Activated T-cell treated with anti-CD3 and anti-CD28 coated beads, Interleukin-2, amount 50 U/mL, for 4 hours (primary cell): ENCODE results near the gene NRG3. TPM values are rescaled to one million over a fixed set of nuclear protein-coding genes. Genes with fewer than 3 reads are reported as not detected.

ENCODE experiments used
- ATAC-seq, 2 donors: fragments of 200-7000 bp; cut with Tn5 transposase; one replicate each; pipeline ENCODE4 v1.10.0; 2021
- DNase-seq: peaks from one replicate; pipeline ENCODE4 v3.0.0-alpha.2; 2020
- H3K27me3 Mint-ChIP-seq: one replicate; pipeline ENCODE4 v1.8.0; 2021; ENCODE audit warnings: low read depth, mixed read lengths
- H3K36me3 Mint-ChIP-seq: one replicate; pipeline ENCODE4 v1.8.0; 2022; ENCODE audit warnings: mixed read lengths; ENCODE audit not compliant: insufficient read depth
- H3K4me1 Mint-ChIP-seq: one replicate; pipeline ENCODE4 v1.8.0; 2021; ENCODE audit warnings: low read depth, mixed read lengths
- H3K4me3 Mint-ChIP-seq: one replicate; pipeline ENCODE4 v1.8.0; 2021; ENCODE audit warnings: mild to moderate bottlenecking, moderate library complexity, mixed read lengths
- H3K9me3 Mint-ChIP-seq: one replicate; pipeline ENCODE4 v1.8.0; 2021; ENCODE audit warnings: mixed read lengths
- total RNA-seq, 3 donors: library from RNA; stranded (reverse); gene quantifications; one replicate each; pipeline ENCODE4 v1.2.1, GENCODE V29; 2021

The NRG3 gene
- total RNA-seq, 3 donors from 2014 or later = not detected

DNA sequence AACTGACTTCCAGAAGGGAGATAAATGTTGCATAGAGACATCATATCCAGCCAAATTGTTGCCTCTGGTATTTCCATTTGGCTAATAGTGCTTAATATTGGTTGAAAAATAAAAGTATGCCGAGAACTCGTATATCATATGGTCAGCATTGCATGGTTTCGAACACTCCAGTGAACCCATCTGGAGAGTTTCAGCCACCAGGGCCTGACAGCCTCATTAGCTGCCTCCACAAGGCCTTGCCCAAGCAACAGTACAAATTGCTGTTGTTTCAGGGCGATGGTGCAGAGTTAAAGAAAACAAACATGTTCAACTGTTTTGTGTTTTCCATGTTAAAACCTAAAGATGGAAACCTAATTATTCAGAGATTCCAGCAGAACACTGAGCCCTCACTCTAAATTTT, 28.5 kb downstream of the NRG3 start:
- Mint-ChIP-seq H3K4me1 (no peaks in the 10 kb centered on the region), H3K36me3 (no peaks in the 10 kb centered on the region), H3K9me3 (peaks cover 5% of the 10 kb centered on the region), H3K4me3 (no peak overlapping the region), H3K27me3 (no peaks in the 10 kb centered on the region)
- no peak for ATAC-seq
- no peak for DNase-seq

DNA sequence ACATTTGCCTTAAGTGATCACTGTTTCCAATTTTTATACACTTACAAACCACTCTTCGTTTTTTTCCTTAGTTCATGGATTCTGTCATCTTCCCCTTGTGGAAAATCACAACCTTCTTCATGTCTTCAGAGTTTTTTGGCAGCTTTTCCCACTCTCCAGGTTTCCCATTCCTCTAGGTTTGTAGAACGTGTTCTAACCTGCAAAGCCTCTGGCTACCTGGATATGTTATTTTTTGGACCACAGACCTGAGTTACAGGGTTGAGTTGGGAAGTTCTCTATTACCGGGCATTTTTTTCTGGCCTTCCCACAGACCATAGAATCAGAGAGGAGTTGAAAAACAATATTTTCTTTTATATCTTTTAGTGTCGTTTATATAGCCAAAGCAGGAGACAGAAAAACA, 30.2 kb downstream of the NRG3 start:
- ATAC-seq (no peak), DNase-seq (no peak)
- Mint-ChIP-seq H3K36me3 (no peaks in the 10 kb centered on the region), H3K27me3 (no peaks in the 10 kb centered on the region), H3K4me3 (no peak overlapping the region), H3K4me1 (no peaks in the 10 kb centered on the region), H3K9me3 (peaks cover 5% of the 10 kb centered on the region)

GRCh38 chr10:81909453-81909852, 34.5 kb downstream of the NRG3 start:
- Mint-ChIP-seq H3K36me3 (no peaks in the 10 kb centered on the region), H3K27me3 (no peaks in the 10 kb centered on the region), H3K9me3 (peaks cover 5% of the 10 kb centered on the region), H3K4me3 (no peak overlapping the region), H3K4me1 (no peaks in the 10 kb centered on the region)
- DNase-seq (no peak), ATAC-seq (no peak)

DNA sequence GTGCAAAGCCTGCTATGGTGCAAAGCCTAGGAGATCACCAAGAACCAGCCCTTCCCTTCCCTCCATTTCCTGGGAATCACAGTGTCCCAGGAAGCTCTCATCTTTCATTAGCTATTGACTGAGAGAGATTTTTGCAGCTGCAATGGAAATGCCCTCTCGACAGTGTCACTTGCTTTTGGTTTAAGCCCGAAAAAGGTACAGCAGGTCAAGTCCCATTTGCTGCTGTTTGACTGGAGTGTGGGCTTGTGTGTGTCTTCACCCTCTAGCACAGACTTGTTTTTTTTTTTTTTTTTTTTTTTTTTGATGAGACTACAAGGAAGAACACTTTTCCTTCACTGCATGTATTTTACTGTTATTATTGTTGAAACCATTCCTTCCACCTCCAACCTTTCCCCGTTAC, 36.3 kb downstream of the NRG3 start:
- Mint-ChIP-seq H3K9me3 (peaks cover 4% of the 10 kb centered on the region), H3K36me3 (no peaks in the 10 kb centered on the region), H3K27me3 (no peaks in the 10 kb centered on the region), H3K4me3 (no peak overlapping the region), H3K4me1 (no peaks in the 10 kb centered on the region)
- ATAC-seq (no peak), DNase-seq (no peak)

DNA sequence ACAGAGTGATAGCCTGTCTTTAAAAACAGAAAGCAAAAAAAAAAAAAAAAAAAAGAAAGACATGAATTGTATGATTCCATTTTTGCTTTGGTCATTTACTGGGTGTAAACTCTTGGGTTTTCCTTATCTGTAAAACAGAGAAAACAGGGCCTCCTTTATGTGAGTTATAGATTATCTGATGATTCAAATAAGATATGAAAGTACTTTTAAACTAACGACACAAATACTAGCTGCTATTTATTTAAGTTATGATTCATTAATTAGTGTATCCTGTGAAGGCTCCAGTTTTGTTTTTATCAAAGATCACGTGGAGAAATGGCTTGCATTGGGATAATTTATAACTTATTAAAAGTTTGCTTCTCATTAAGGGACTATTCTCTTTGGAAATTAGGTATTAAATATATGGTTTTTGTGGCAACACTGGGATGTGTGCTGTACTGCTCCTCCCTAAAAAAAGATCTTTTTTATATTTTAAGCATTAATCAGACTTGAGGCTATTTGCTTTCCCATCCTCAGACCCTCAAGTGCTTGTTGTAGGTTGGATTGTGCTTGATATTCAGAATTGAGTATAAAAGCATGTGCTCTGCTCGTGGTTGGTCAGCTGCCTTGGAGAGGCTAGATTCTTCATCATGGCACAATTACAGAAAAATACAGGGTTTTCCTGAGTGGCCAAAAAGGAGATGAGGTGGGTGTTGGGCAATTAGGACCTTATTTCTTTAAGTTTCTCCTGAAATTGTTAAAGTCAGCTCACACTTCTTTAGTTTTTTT, 39.9 kb downstream of the NRG3 start:
- Mint-ChIP-seq H3K4me1 (no peaks in the 10 kb centered on the region), H3K27me3 (no peaks in the 10 kb centered on the region), H3K36me3 (no peaks in the 10 kb centered on the region), H3K4me3 (no peak overlapping the region), H3K9me3 (no peaks in the 10 kb centered on the region)
- no peak for ATAC-seq
- DNase-seq = no peak

GRCh38 chr10:81915504-81915897, 40.5 kb downstream of the NRG3 start:
- H3K36me3 Mint-ChIP-seq = no peaks in the 10 kb centered on the region
- no peaks in the 10 kb centered on the region for H3K4me1 Mint-ChIP-seq
- H3K4me3 Mint-ChIP-seq = no peak overlapping the region
- ATAC-seq (no peak), DNase-seq (no peak)
- H3K9me3 Mint-ChIP-seq = no peaks in the 10 kb centered on the region
- H3K27me3 Mint-ChIP-seq = no peaks in the 10 kb centered on the region

DNA sequence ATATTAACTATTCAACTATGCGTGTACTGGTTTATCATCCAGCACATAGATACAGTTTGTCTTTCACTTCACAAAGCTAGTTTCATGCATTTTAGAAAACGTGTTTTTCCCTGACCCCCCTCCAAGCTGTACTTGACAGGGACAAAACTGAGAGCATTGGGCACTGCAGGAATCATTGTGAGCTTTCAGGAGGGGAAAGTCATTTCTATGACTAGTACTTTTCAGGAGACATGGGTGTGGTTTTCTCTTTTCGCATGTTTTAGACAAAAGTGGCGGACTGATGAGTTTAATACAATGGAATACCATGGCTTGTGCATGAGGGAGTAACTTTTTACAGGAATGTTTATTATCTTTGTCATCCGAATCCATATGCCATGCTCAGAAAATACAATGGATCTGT, 42.7 kb downstream of the NRG3 start:
- DNase-seq = no peak
- H3K27me3 Mint-ChIP-seq = no peaks in the 10 kb centered on the region
- no peaks in the 10 kb centered on the region for H3K4me1 Mint-ChIP-seq
- no peaks in the 10 kb centered on the region for H3K9me3 Mint-ChIP-seq
- H3K36me3 Mint-ChIP-seq = no peaks in the 10 kb centered on the region
- no peak overlapping the region for H3K4me3 Mint-ChIP-seq
- no peak for ATAC-seq

GRCh38 chr10:81918766-81919165, 43.8 kb downstream of the NRG3 start:
- Mint-ChIP-seq H3K36me3 (no peaks in the 10 kb centered on the region), H3K4me1 (no peaks in the 10 kb centered on the region), H3K27me3 (peaks cover 2% of the 10 kb centered on the region), H3K9me3 (no peaks in the 10 kb centered on the region), H3K4me3 (no peak overlapping the region)
- ATAC-seq (no peak), DNase-seq (no peak)

DNA sequence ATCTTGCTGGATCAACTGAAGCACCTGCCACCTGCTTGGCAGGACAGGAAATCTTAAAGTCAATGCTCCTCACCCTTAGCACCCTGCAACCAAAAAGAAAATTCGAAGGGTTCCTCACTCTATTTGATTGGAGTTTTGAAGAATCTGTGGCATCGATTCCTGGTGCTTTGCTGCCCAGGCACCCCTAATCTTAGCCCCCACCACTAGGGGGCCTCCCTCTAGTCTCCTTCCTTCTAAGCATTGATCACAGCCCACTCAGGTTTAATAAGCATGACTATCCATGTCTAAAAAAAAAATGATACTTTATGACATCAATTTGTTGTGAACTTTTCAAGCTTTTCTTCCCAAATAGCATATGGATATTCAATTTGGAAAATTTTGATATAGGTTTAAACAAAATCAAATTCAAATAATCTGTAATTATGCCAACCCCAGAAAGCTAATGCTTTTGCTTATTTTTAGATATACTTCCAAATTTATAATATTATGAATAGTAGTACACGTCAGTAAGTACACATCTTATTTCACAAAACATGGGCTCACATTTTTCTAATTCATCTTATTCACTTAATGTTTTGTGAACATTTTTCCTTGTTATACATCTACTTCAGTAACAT, 45.3 kb downstream of the NRG3 start:
- no peak overlapping the region for H3K4me3 Mint-ChIP-seq
- H3K36me3 Mint-ChIP-seq = no peaks in the 10 kb centered on the region
- H3K9me3 Mint-ChIP-seq = no peaks in the 10 kb centered on the region
- peaks cover 3% of the 10 kb centered on the region for H3K27me3 Mint-ChIP-seq
- no peak for DNase-seq
- no peaks in the 10 kb centered on the region for H3K4me1 Mint-ChIP-seq
- no peak for ATAC-seq

- ATAC-seq (no peak), DNase-seq (no peak)
- H3K9me3 Mint-ChIP-seq = no peaks in the 10 kb centered on the region
- H3K36me3 Mint-ChIP-seq = no peaks in the 10 kb centered on the region
- peaks cover 3% of the 10 kb centered on the region for H3K27me3 Mint-ChIP-seq
- no peak overlapping the region for H3K4me3 Mint-ChIP-seq
- no peaks in the 10 kb centered on the region for H3K4me1 Mint-ChIP-seq
Observed at GRCh38 chr10:81928119-81928518, 53.1 kb downstream of the NRG3 start.

DNA sequence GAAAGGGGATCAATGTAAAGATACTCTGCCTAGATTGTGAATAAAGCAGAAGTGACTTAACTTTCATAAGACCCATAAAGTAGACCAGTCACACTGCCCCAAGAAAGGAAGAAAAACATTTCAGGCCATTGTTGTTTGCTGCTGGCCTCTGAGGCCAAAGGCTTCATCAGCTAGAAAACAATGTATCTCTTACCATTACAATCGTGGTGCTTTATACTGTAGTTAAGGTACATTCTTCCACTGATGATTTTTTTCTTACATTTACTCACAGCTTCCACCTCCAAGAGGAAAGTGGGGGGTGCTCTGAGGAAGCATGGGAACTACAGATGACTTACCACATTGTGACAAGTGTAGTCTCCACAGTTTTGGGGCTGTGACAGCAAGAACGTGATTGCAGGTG, 68.6 kb downstream of the NRG3 start:
- Mint-ChIP-seq H3K4me1 (no peaks in the 10 kb centered on the region), H3K27me3 (no peaks in the 10 kb centered on the region), H3K36me3 (no peaks in the 10 kb centered on the region), H3K4me3 (no peak overlapping the region), H3K9me3 (peaks cover 3% of the 10 kb centered on the region)
- DNase-seq = no peak
- no peak for ATAC-seq

- DNase-seq (no peak), ATAC-seq (no peak)
- Mint-ChIP-seq H3K4me3 (no peak overlapping the region), H3K27me3 (no peaks in the 10 kb centered on the region), H3K9me3 (peaks cover 3% of the 10 kb centered on the region), H3K4me1 (no peaks in the 10 kb centered on the region), H3K36me3 (no peaks in the 10 kb centered on the region)
Observed at GRCh38 chr10:81944609-81945008, 69.6 kb downstream of the NRG3 start.

GRCh38 chr10:81949283-81949682, 74.3 kb downstream of the NRG3 start:
- Mint-ChIP-seq H3K36me3 (no peaks in the 10 kb centered on the region), H3K4me1 (no peaks in the 10 kb centered on the region), H3K27me3 (no peaks in the 10 kb centered on the region), H3K9me3 (peaks cover 3% of the 10 kb centered on the region), H3K4me3 (no peak overlapping the region)
- DNase-seq = no peak
- ATAC-seq = no peak

DNA sequence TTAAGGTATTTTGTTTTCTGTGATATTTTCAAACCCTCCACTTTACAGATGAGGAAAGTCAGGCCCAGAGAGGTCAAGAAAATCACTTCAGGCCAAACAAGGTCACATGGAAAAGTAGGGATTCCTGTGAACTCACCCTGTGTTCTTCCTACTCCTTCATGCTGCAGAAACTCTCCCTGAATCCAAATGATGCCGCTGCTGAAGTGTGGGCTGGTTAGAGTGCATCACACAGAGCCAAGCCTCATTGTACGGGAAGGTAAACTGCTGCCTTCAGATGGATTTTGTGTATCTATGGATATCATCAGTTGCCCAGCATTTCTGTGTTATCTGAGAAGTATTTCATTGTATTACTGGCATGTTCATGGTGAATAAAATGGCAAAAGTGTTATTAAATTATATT, 75.4 kb downstream of the NRG3 start:
- Mint-ChIP-seq H3K4me3 (no peak overlapping the region), H3K27me3 (no peaks in the 10 kb centered on the region), H3K9me3 (peaks cover 3% of the 10 kb centered on the region), H3K36me3 (no peaks in the 10 kb centered on the region), H3K4me1 (no peaks in the 10 kb centered on the region)
- DNase-seq = no peak
- no peak for ATAC-seq

GRCh38 chr10:81953420-81953819, 78.4 kb downstream of the NRG3 start:
- ATAC-seq (no peak), DNase-seq (no peak)
- Mint-ChIP-seq H3K36me3 (no peaks in the 10 kb centered on the region), H3K4me1 (no peaks in the 10 kb centered on the region), H3K27me3 (no peaks in the 10 kb centered on the region), H3K9me3 (no peaks in the 10 kb centered on the region), H3K4me3 (no peak overlapping the region)
